GM18861 (cell line): ENCODE data around the gene MAD1L1.
A peak's percentile ranks its signal among the peaks of the same experiment; 100 is the strongest.
"Not testable (repeated sequence)": the region's sequence is repeated elsewhere in the genome, so short reads cannot be mapped to it uniquely, and the experiment has no call there.

Source experiments
- ATAC-seq: cut with Tn5 transposase; IDR thresholded peaks from one replicate; pipeline ENCODE4 v1.9.1; 2021; ENCODE audit not compliant: unreplicated experiment

MAD1L1 gene

DNA sequence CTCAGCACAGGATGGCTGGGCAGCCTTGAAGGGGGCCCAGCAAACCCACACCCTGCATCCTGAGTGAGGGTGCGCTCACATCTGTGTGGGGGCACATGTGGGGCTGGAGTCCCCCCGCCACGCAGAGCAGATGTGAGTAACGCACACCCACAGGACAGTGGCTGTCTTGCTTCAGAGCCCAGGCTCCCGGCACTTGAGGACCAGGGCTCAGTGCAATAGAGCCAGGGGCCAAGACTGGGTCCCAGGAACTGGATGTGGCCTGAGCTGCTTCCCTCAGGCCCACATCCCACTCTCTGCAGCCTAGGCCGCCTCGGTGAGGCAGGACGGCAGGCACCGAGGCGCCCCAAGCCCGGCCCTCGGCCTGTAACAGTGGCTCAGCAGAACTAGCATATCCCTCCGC is 159.9 kb downstream of the MAD1L1 start:
- no peak for ATAC-seq

DNA sequence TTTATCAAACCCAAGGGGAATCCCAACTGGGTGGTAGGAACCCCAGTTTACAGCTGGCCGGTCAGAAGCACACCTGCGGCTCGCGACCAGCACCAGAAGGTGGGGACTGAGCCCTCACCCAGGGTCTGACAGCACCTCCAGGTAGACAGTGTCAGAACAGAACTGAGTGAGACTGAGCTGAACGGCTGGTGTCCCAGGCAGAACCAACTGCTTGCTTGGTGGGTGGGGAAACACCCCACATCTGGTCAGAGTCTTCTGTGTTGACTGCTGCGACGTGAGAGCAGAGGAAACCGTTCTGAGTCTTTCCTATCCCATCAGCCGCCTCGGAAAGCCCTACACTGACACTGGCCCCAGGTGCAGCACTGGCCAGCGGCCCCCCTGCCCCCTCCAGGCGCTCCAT is 160.7 kb downstream of the MAD1L1 start:
- ATAC-seq: peak; percentile 81

DNA sequence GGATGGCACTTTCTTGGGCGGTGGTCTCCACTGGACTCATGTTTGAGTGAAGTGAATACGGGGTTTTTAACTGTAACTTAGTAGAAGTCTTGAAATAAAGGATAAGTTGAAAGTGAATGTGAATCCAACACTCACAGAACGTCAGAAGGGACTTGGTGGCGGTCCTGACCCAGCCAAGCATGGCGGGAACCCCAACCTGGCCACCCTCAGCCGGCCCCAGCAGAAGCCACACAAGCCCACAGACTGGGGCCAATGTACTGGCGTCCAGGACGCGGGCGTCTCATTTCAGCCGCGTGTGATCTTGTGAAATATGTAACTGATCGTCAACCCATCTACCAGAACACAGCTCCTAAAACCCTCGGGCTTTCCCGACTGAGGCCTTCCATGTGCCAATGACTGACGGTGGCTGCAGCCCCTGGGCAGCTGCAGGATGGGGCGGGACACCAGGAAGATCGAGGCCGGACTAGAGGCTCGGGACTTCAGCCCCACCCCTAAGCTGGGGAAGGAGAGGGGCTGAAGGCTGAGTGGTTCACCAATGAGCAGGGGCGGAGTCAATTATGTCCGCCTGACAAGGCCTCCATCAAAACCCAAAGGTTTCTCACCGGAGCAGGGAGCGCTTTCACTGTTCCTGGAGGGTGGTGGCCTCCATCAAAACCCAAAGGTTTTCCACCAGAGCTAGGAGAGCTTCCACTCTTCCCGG is 161.5 kb downstream of the MAD1L1 start:
- ATAC-seq: no peak

DNA sequence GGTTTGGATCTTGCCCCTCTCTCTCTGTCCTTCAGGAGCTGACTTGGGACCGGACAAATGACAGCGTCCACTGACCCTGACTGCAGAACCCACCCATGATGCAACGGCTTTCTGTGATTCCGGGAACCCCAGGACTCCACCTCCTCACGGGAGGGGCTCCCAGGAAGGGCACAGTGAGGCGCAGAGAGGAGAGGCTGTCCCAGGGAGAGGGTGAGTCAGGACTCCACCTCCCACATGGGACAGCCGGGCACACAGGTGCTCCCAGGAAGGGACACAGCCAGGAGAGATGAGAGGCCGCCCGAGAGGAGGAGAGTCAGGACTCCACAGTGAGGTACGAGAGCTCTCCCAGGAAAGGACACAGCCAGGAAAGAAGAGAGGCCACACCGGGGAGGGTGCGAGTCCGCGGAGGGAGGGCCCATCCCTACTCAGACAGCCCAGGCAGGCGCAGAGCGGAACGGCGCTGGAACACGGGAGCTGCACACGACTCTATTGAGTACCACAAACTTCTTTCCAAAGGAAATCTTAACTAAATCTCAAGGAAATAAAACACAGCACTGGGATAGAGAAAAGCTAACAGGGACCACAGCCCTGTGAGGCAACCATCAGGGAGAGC is 162.5 kb downstream of the MAD1L1 start:
- no peak for ATAC-seq

DNA sequence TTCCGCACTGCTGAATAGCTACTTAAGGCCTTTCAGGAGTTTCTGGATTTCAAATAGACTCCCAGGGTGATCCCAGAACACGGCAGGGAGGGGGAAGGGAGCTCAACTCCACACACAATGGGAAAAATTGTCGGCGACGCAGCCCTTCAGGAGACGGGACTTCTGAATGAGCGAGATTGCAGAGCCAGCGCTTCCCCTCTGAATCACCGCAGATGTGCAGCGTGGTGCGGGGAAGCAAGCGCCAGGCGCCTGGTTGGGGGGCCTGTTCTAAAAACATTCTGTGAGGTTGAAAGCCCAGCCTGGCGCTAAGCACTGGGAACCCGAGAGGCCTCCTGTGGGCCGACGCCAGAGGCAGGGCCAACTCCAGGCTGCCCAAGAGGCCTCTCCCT is 163.3 kb downstream of the MAD1L1 start:
- no peak for ATAC-seq

DNA sequence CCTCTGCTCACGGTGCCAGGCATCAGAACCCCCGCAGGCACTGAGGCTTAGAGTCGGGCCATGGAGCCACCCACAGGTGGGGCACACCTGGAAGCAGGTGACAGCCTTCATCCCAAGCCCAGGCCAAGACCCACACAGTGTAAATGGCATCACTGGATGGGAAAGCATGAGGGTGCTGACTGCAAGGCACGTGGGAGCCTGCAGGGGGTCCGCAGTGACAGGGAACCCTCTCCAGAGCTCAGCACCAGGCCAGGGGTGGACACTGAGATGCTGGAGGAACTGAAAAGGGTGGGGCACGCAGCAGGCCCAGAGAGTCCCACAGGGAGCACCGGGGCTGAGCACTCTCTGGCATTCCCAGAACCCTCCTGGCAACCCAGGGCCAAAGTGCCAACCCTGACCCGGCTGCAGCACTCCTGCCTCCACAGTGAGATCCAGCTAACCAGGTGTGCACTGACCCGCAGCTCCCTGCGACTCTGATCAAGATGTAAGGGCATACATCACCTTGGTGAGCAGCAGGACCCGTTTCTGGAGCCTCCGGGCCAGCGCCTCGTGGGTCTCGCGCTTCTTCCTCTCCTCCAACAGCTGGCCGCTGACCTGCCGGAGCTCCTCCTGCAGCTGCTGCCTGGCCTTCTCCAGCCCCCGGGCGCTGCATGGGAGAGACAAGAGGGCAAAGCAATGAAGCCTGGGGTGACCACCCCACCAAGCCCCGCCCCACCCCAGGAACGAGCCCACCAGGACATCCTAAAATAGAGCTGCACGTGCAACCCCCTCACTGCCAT is 163.9 kb downstream of the MAD1L1 start:
- ATAC-seq: no peak

DNA sequence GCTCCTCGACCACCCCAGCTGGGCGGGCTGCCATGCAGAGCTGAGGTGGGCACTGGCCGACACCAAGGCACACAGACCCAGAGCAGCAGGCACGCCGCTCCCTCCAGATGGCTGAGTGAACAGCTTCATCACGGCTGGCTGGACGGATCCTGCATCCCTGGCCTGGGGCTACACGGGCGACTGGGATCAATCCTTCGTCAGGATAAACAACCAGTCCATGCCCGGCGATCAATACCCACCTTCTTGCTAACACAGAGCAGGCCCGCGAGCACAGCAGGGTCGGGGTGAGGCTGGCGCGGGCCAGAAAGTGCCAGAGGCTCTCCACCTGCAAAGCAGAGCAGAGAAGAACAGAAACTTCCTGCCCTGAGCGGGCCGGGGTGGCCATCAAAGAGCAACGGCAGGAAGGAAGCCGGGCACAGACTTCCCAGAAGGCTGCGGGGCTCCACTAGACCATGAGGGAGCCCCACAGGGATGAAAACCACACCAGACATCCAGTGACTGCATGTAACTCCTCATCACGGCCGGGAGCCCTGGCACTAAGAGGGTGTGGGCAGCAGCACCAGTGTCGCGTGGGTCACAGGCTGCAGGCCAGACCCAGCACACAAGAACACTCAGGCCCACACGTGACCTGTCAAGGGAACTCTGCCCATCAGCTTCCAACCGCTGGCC is 166.4 kb downstream of the MAD1L1 start:
- ATAC-seq: no peak

DNA sequence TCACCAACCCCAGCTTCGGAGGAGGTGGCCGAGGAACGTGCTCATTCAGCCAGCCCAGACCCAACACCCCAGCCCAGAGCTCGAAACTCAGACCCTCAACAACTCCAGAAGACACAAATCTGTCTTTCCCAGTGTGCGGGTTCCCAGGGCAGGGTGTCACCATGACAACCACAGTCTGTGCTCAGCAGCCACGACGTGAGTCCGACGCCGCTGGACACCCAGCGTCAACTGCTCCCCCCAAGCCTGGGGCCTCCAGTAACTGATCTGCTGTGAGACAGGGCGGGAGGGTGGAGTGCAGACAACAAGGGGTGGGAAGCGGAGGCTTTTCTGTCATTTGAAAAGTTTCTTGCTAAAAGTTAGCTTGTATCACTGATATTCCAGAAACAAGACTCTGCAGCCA is 167.2 kb downstream of the MAD1L1 start:
- ATAC-seq: no peak

DNA sequence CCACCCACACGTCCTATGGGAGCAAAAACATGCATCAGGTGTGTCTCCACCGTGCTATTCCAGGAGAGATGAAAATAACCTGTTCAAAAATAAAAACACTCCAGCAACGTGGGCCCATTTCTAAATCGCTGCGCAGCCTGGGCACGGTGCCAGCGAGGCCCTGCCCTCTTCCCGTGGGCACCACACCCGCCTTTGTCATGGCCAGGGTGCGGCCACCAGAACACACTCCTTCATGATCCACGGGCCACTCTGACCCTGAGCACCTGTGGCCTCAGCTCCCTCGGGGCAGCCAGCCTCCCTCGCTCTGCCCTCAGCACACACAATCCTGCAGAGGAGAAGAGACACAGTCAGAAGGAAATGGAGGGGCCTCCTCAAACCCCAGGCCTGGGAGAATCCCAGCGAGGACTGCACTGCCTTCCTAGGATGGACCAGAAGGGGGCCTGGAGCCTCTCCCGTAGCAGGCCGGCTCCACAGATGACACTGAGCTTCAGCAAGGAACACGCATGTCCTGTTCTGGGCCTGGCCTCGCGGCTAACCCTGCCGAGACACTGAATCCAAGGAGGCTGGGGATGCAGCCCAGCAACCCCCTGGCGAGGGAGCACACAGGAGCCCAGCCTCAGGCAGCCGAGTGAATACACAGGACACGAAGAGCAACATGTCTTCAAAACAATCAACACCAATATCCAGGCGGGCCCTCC is 169.0 kb downstream of the MAD1L1 start:
- no peak for ATAC-seq

DNA sequence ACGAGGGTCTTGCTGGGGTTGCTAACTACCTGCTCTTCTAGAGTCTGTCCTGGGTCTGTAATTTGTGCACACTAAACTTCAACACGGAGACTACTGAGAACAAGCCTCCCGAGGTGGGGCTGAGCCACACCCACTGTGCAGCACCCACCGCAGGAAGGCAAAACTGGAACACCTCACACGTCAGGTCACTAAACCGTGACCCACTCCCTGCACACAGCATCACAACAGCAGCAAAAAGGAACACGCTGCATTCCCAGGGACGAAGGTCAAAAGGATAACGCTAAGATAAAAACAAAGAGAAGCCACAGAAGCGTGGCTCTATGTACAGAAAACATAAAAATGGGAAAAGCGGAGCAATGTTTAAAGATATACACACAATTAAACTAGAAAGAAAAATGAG is 170.1 kb downstream of the MAD1L1 start:
- ATAC-seq: no peak

DNA sequence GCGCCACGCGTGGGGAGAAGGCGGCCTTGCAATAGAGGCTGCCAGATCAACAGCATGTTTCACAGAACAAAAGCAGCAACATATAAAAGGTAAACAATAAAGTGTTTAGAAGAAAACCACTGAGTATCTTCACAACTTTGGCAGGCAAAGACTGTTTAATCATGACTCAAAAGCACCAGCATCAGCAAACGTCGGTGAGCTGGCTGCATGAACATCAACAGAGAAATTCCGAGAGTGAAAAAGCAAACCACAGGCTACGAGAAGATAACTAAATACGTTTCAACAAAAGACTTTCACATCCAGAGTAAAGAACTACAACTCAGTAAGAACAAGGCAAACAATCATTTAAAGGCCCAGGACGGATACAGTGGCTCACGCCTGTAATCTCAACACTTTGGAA is 172.0 kb downstream of the MAD1L1 start:
- ATAC-seq: no peak

DNA sequence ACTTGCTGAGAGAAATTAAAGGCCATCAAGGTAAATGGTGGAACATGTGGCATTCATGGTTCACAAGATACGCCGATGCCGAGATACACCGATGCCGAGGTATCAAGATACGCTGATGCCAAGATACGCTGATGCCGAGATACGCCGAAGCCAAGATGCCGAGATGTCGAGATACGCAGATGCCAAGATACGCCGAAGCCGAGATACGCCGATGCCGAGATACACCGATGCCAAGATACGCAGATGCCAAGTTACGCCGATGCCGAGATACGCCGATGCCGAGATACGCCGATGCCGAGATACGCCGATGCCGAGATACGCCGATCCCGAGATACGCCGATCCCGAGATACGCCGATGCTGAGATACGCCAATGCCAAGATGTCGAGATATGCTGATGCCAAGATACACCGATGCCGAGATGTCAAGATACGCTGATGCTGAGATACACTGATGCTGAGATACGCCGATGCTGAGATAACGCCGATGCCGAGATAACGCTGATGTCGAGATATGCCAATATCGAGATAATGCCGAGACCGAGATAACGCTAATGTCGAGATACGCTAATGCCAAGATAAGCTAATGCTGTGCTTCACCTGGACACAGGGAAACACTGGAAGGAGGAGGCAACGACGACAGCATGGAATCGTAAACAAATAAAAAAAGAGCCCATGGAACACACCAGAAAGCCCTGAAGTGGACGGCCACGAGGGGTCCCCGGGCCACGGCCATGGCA is 172.6 kb downstream of the MAD1L1 start:
- no peak for ATAC-seq

DNA sequence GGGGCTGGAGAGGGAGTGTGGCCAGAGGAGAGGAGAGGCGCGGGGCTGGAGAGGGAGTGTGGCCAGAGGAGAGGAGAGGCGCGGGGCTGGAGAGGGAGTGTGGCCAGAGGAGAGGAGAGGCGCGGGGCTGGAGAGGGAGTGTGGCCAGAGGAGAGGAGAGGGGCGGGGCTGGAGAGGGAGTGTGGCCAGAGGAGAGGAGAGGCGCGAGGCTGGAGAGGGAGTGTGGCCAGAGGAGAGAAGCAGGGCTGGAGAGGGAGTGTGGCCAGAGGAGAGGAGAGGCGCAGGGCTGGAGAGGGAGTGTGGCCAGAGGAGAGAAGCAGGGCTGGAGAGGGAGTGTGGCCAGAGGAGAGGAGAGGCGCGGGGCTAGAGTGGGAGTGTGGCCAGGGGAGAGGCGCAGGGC is 174.5 kb downstream of the MAD1L1 start:
- not testable (repeated sequence) for ATAC-seq

DNA sequence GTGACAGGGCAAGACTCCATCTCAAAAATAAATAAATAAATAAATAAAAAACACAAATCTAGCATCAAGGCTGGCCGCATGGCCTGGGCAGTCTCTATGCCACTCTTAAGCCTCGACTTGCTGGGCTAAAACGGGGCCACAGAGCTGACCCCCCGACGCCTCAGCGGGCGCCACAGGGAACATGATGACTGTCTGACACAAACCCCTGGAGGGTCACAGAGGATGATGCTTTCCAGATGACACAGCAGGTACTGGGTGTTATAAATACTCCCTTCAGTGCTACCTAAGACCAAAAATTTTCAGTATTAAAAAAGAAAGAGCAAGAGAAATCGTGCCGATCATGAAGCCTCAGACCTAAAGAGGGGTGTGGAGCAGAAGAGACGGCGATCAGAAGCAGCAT is 176.8 kb downstream of the MAD1L1 start:
- no peak for ATAC-seq

DNA sequence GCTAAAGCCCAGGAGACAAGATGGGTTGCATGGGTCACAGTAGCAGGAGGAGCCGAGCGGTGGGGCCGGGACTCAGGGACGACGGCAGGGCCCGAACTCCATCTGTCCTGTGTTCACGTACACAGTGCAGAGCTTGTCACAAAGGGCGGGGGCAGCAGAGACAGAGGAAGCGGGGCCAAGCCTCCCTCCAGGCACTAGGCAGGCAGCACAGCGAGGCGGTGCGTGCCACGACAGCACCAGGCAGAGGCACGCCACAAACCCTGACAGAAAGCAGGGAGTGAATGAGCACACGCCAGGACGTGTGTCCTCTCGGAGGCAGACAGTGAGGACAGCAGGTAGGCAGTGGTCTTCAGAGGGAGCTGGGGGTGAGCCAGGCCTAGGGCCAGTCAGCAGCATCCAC is 177.8 kb downstream of the MAD1L1 start:
- no peak for ATAC-seq

DNA sequence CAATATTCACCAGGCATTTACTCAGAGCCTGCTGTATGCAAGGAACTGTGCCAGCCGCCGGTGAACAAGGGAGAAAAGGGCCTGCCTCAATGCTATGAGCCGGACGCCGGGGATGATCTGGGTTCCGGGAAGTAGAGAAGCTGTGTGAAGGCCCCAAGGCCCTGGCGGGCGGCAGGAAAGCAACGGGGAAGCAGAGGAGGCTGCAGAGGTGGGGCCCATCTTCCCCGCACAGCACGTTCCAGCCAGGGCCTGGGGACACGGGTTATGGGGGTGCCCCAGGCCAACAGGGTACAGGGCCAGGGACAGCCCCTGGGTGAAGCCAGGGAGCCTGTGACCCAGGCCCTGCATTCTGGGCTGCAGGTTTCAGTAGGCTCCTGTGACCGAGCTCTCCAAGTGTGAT is 179.3 kb downstream of the MAD1L1 start:
- no peak for ATAC-seq

DNA sequence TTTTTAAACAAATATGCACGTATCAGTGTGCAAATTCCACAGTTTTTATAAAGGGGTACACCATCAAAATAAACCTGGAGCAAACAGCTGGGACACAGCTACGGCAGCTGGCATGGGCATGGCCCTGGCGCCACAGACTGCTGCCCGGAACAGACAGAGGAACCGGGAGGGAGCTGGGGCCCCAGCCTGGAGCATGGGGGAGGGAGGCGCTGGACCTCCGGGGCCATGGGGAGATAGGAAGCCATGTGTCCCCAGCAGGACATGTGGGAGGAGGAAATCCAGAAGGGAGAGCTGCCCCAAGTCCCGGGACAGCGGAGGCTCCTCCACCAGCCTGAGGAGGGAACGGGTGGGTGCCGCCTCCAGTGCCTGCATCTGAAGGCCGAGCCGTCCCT is 180.1 kb downstream of the MAD1L1 start:
- no peak for ATAC-seq

DNA sequence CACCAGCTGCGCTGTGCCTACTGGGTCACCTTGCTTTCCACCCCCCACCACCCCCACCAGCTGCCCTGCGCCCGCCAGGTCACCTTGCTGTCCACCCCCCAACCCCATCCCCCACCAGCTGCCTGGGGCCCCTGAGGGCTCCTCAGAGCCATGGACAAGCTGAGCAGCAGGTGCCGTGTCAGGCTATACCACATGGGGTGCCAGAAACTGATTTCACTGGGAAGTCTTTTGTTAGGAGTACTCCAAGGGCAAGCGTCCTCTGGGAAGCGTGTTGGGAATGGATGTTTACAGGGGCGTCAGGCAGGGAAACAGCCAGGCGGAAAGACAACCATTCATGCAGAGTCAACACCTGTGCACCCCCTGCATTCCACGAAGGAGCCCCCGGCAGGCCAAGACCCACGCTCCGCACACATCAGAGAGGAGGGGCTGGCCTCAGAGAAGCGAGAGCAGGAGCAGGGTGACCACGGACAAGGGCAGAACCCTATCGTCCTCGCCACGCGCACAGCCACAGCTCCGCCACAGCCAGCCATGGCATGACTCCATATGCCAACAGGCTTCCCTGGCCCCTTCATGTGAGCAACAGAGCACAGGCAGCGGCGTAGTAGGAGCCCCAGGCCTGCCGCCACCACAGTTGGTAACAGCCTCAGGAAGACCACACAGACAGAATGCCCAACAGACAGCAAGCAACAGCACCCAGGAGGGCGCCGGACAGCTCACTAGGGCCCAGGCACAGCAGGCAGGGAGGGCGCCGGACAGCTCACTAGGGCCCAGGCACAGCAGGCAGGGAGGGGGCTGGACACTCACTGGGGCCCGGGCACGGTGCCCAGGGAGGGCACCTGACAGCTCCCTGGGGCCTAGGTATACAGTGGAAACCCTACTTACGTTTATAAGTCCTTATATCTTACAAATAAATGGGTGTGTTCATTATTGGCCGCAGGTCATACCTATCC is 180.8 kb downstream of the MAD1L1 start:
- ATAC-seq: no peak

DNA sequence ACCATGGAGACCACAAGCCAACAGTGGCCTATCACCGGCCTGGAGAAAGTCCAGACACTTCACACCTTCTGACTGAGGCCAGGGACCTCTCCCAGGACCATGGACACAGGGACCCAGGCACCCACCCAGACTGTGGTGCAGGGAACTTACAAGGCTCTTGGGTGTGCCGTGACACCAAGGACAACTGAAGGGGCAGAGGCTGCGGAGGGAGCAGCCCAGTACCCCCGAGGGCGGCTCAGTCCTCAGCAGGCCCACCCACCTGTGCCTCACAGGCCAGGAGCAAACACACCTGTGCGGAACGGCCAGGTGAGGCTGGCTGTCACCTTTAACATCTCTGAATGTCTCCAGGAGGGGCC is 182.3 kb downstream of the MAD1L1 start:
- ATAC-seq: no peak
